GM21381 (cell line): ENCODE measurements around the gene DDX3X.
"Not testable (repeated sequence)": the region's sequence is repeated elsewhere in the genome, so short reads cannot be mapped to it uniquely, and the experiment has no call there.

Experiments used
- ATAC-seq: cut with Tn5 transposase; IDR thresholded peaks from one replicate; pipeline ENCODE4 v1.9.1; 2021; ENCODE audit warnings: mild to moderate bottlenecking, moderate library complexity; ENCODE audit not compliant: unreplicated experiment

The DDX3X gene

DNA sequence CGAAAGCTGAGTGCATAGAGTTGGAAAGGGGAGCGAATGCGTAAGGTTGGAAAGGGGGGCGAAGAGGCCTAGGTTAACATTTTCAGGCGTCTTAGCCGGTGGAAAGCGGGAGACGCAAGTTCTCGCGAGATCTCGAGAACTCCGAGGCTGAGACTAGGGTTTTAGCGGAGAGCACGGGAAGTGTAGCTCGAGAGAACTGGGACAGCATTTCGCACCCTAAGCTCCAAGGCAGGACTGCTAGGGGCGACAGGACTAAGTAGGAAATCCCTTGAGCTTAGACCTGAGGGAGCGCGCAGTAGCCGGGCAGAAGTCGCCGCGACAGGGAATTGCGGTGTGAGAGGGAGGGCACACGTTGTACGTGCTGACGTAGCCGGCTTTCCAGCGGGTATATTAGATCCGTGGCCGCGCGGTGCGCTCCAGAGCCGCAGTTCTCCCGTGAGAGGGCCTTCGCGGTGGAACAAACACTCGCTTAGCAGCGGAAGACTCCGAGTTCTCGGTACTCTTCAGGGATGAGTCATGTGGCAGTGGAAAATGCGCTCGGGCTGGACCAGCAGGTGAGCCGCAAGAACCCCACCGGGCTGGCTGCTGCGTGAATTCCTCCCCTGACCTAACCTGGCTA lies at the start of gene DDX3X:
TSS of gene DDX3X (plus strand) at position 419 of the 619 bp plus-strand sequence. CDS start at position 510, 91 bp downstream.
- ATAC-seq: peak; percentile 53

DNA sequence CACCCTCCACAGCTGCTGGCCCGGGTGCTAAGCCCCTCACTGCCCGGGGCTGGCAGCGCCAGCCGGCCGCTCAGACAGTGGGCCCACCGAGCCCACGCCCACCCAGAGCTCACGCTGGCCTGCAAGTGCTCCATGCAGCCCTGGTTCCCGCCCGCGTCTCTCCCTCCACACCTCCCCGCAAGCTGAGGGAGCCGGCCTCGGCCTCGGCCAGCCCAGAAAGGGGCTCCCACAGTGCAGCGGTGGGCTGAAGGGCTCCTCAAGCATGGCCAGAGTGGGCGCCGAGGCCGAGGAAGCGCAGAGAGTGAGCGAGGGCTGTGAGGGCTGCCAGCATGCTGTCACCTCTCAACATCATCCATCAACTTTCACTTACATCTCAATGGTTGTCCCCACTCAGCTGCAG lies 48.0 kb upstream of the DDX3X start:
- ATAC-seq: not testable (repeated sequence)

DNA sequence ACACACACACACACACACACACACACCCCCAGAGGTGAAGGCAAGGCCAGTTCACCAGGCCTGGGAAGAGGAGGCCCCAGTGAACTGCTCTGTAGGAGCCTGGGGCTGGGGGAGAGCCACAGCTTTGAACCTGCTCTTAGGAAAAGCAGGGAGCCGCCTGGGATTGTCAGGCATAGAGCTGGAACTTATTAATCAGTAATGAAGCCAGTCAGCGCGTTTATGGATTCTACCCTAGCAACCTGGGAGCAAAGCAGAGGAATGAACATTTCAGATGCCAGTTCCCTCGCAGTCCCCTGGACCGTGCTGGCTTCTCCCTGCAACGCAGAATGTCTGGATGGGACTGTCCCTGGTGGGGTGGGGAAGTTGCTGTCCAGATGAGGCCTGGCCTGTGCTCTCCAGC lies 45.3 kb upstream of the DDX3X start:
- no peak for ATAC-seq

DNA sequence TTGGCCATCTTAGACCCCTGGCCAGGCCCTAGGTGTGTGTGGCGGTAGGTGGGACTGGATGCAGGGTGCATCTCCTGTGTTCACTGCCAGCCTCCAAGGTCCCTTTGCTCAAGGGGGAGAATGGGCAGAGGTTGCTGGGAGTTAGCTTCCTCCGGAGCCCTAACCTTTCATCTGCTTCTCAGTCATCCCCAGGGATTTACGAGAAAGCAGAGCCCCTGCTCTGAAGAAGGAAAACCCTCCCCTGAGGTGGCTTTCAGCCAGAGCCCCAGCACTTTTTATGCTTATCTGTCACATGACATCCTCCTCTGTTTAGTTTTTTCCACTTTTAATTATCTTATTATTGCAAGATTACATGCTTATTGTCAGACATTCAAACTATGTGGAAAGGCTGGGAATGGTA lies 44.9 kb upstream of the DDX3X start:
- no peak for ATAC-seq

DNA sequence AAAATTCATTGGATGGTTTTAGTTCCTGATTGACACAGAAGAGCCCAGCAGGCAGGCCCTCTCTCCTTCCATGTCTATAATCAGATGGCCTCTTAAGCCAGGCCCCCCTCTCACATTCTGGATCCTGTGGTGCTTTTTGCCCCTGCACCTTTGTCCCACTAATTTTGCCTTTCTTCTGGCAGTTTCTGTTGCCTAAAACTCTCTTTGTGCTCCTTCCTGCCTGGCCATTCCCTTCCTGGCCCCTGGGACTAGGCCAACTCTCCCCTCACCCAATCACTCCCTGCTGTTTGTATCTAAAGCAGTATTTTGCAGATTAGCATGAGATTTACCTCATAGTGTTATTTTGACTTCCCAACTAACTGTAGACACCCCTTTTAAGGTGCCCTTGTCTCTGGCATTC lies 42.7 kb upstream of the DDX3X start:
- ATAC-seq: no peak

DNA sequence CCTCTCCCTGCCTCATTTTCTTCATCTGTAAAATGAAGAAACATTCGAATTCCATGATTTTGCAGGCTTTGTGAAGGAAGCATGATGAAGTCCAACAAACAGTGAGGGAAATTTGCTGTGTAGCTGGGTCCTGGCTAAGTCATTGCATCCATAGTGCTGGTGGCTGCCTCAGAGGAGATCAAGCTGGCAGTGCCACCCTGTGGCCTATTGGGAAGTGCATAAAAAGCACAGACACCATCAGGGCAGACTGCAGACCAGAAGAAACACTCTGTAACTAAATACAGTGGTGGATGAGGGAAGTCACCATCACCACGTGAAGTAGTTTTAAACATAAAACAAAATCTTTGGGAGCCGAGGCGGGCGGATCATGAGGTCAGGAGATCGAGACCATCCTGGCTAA lies 40.7 kb upstream of the DDX3X start:
- no peak for ATAC-seq

DNA sequence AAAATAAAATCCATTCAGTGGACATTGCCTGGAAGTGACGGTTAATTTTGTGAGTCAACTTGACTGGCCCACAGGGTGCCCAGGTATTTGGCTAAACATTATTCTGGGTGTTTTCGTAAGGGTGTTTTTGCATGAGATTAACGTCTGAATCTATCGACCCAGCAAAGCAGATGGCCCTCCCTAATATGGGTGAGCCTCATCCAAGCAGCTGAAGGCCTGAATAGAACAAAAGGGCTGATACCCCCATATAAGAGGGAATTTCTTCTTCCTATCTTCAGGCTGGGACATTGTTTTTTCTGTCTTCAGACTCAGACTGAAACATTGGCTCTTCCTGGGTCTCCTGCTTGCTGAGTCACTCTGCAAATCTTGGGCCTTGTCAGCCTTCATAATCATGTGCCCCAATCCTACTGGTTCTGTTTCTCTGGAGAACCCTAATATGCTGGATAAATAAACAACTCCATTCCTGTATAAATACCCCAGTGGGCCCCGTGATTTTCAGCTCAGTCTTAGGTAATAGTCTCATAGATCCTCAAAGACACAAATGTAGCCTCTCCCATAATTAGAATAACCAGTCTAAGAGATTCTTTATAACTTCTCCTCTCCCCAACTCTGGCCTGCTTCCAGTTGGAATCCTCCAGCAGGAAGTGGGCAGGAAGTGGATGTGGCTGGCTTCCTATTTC lies 33.1 kb upstream of the DDX3X start:
- ATAC-seq: no peak

DNA sequence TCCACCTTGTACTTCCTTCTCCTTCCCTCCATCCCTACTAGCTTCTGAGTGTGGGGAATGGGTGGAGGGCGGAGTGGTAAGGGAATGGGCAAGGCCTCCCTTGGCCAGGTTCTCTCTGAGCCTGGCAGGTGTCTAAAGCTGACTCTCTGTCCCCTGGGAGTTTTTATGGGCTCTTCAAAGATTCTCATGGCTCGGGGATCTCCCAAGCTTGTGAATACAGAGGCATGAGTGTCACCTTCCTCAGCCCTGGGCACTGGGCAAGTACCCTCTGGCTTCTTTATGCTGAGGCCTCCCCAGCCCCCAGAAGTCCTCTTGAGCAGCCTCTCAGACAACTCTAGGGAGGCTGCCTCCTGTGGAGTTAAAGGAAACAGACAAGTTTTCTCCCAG lies 32.5 kb upstream of the DDX3X start:
- ATAC-seq: no peak

DNA sequence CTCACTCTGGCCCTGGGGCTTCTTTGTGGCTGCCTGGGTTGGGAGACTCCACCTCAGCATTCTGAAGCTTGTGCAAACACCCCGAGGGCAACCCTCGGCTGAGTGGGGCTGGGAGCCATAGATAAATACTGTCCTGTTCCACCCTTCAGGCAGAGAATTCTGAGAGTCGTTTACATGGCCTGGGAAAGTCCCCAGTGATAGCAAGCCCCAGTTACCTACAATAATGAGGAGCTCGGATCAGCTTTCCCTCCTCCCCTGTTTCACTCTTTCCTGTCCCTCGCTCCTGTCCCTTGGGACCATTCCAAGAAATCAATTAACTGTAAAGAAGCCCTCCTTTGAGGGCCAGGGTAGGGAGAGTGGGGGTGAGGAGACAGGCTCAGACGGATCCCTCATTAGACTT lies 31.6 kb upstream of the DDX3X start:
- no peak for ATAC-seq

DNA sequence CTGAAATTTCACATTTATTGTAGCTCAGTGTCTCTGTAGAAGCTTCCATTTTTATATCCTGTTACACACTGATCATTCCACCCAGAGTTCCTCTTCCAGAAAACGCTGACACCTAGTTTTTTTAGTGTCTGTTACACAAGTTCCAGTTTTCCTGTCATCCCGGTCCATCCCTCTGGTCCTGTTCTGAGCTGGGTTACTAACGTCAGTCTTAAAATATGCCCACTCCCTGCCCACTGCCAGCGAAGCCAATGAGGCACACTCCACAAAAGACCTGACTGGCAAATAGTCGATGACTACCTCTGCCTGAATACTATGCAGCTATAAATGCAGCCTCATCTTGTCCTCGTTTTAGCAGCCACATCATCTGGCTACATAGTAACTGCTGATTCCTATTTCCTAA lies 30.9 kb upstream of the DDX3X start:
- no peak for ATAC-seq

DNA sequence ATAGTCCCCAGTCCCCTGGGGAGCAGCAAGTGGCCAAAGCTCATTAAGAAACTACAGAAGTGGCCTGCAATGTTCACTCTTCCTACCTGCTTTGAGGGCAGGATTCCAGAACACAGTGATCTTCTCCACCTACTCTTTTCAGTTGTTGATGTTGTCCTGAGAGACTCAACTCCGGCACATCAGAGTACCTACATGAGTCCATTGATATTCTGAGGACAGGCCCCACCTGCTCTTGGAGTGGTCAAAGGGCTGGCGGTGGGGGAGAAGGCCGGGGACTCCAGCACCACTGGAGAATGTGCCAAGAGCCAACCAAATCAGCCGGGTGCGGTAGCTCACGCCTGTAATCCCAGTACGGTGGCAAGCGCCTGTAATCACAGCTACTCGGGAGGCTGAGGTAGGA lies 29.8 kb upstream of the DDX3X start:
- no peak for ATAC-seq

DNA sequence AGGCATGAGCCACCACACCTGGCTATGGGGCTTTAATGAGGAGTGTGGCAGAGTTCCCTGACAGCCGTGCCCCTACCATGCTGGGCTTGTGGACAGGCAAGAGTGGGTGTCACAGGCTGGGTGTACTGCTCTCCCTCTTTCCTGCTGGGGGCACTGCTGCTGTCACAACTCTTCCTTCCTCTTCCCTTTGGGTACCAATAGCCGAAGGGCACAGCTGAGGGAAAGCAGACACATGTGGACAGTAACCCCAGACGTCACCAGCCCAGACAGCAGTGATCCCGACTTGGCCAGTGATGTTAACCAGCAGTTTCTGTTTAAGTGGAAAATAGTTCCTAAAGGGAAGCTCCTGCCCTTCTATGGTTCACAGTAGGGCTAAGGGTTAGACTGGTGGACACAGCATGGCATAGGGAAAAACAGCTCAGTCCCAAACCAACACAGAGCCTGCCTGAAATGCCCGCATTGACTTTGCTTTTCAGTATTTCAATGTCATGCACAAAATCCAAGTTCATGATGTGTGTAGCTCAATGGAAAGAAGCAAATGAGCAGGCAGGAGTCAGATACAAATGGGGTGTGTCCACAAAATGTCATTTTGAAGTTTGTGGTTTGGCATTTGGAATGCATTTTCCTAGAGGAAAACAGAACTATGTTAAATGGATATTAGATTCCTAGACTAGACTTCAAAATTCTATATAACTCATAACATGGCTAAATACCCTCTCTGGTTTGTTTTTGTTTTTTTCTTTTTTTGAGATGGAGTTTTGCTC lies 24.9 kb upstream of the DDX3X start:
- ATAC-seq: no peak

DNA sequence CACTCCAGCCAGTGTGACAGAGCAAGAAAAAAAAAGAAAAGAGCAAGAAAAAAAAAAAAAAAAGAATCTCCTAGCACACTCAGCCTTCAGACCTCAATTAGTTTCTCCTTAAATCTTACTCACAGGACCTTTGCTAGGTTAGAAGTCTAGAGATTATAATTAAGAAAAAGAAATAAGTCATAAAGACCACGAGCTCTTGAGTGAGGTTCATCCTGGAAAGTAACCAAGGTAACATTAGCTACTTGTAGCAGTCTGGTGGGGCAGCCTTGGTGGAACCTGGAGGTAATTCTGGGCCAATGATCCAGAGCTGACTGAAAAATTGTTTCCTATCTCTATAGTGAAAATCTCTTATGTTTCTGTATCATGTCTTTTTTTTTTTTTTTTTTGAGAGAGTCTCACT lies 21.2 kb upstream of the DDX3X start:
- ATAC-seq: no peak

DNA sequence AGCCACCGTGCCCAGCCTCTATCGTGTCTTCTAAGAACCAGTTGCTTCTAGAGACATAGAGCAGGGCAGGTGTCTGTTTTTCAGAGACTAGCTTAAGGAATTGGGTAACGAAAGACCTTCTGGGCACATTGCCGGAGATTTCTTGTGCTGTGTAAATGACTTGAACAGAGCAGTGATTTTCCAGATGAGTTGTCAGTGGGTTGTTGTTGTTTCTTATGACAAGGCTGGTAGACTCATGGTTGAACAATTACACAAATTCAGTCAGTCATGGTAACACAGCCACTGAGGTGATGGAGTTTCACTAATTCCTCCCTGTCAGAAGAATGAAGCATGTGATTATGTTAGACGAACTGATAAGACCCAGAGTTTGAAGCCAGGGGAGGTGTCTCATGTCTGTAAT lies 20.5 kb upstream of the DDX3X start:
- no peak for ATAC-seq

DNA sequence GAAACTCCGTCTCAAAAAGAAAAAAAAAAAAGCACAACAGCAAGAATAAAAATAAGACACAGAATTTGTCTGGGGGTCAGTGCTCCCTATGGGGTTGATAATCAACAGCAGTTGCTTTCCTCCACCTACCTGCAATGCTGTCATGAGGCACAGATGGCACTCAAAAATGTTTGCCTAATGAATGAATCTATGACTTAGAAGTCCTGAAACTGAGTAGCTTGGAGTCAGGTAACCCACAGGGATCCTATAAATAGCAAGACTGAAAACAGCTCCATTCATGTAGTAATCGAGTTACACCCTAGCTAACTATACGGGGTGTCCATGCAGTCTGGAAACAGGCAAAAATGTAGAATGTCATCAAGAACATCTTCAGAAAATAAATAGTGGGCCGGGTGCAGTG lies 19.8 kb upstream of the DDX3X start:
- no peak for ATAC-seq

DNA sequence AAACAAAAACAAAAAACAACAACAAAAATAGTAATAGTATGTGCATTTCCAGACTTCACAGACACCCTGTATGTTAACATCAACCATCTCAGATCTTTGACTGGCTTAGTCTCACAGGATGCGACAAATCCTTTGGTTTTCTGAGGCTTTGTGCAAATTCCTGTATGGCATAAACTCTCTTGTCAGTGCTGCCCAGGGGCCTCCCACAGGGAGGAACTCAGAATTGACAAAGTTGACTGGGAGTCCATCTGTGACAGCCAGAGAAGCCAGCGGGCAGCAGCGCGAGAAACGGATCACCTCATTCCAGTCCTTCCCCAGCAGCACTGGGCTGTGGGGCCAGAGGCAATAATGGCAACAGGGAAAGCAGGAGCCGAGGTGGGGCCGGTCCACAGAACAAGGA lies 19.1 kb upstream of the DDX3X start:
- ATAC-seq: no peak

DNA sequence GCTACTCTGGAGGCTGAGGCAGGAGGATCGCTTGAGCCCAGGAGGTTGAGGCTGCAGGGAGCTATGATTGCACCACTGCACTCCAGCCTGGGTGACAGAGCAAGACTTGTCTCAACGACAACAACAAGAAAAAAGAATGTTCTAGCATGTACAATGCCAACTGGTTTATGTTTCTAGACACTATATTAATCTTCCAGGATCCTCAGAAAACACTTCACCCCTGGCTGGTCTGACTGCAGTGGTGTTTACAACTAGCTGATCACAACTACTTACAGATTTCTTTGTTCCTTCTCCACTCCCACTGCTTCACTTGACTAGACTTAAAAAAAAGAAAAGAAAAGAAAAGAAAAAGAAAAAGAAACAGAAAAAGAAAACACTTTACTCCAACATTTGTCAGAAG lies 17.7 kb upstream of the DDX3X start:
- not testable (repeated sequence) for ATAC-seq

DNA sequence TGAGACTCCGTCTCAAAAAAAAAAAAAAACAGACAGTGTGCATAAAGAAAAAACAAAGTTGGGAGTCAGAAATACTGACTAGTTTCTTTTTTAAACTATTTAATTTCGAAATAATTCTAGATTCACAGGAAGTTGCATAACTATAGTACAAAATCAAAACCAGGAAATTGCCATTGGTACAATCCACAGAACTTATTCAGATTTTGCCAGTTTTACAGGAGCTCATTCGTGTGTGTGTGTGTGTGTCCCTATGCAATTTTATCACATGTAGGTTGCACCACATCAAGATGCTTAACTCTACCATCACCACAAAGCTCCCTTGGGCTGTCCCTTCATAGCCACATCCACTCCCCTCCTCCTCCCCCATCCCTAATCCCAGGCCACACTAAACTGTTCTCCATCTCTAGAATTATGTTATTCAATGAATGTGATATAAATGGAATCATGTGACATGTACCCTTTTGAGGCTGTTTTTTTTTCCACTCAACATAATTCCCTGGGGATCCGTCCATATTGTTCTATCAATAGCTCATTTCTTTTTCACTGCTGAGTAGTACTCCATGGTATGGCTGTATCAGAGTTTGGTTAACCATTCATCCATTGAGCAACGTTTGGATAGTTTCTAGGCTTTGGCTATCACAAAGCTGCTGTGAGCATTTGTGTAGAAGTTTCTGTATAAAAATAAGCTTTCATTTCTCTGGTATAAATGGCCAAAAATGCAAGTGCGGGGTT lies 16.3 kb upstream of the DDX3X start:
- no peak for ATAC-seq

DNA sequence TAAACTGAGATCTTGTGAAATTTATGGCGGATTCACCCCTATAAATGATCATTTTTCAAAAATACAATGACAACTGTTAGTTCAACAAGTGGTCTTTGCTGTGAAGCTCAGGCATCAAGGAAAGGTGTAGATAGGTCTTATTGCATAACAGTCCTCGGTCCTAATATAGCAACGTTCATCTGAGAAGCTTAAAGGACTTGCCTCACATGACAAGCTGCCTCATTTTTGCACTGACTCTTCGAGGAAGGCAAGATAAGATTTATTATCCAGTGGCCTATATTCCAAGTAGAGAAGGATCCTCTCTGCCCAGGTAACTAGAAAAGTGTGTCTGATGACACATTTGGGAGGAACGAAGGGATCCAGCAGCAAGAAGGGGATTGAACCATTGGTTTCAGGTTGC lies 13.6 kb upstream of the DDX3X start:
- ATAC-seq: no peak

DNA sequence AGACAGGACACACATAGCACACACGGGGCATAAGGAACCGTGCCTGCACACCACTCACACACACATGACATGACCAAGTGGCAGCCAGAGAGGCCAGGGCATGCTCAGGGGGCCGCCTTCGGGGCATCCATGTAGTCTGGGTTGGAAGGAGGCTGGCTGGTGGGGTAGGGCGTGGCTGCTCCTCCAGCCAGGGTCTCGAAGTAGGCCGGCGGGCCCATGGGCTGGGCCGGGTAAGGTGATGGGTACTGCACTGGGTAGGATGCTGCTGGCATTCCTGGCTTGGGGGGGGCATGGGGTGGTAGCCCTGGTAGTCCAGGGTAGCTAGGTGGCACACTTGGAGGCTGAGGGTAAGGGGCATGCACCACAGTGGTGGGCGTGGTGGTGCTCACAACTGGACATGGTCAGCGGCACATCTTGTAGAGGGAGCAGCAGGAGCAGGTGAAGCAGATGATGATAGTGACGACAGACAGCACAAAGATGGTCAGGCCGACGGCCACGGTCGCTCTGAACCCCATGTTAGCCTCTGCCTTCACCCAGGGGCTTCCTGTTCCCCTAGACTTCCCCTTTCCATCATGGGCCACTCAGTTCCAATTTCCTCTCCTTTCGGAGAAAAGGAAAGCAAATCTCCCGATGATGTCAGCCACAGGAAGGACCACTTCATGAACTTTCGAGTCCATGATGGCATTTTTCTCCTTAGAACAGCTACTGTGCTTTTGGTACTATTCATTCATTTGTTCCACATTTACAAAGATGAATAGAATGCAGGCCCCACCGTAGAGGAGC lies 10.9 kb upstream of the DDX3X start:
- ATAC-seq: no peak

DNA sequence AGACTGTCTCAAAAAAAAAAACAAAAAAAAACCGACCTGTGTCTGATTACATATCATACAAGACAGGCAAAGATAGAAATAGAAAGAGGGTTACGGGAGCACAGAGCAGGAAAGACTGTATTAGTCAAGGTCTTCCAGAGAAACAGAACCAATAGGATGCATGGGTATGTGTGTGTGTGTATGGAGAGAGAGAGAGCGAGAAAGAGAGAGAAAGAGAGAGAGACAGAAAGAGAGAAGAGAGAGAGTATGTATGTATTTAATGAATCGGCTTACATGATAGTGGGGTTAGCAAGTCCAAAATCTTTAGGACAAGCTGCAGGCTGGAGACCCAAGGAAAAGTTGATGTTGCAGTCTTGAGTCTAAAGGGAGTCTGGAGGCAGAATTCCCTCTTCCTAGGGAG lies 7.5 kb upstream of the DDX3X start:
- no peak for ATAC-seq
